H1 (cell line): Measurements from ENCODE around the gene MAGI3.

ENCODE experiments used
- ATF2 ChIP-seq: IDR thresholded peaks from 2 replicates; pipeline ENCODE4 v1.6.1; 2012; ENCODE audit warnings: low read length, inconsistent platforms
- CHD1 ChIP-seq: IDR thresholded peaks from 2 replicates; pipeline ENCODE4 v1.6.1; 2012; ENCODE audit warnings: low read depth, low read length, improper control_type of control experiment
- CTCF ChIP-seq, 3 experiments: IDR thresholded peaks; 1 replicate in 2 of 3; 2 replicates in 1 of 3; pipeline versions ENCODE4 v1.5.1 to v1.6.1; 2011; ENCODE audit warnings: low read length in 3 of 3, mild to moderate bottlenecking in 3 of 3, inconsistent platforms in 2 of 3, low read depth in 1 of 3, moderate library complexity in 1 of 3; ENCODE audit not compliant: insufficient read depth in 1 of 3; ENCODE audit errors: control extremely low read depth in 1 of 3
- EP300 ChIP-seq, 2 experiments: IDR thresholded peaks; 1 replicate in 1 of 2; 2 replicates in 1 of 2; pipeline ENCODE4 v1.6.1; 2011 to 2012; ENCODE audit warnings: low read depth in 2 of 2, low read length in 2 of 2, mild to moderate bottlenecking in 2 of 2, borderline replicate concordance in 1 of 2, inconsistent platforms in 1 of 2, moderate library complexity in 1 of 2
- YY1 ChIP-seq: IDR thresholded peaks from 2 replicates; pipeline ENCODE4 v1.6.1; 2011; ENCODE audit warnings: low read depth, mild to moderate bottlenecking, low read length

- TF ChIP-seq EP300 (IDR thresholded peaks at IDR 0.05; ENCODE audit: borderline replicate concordance in 1 of 2, low read depth in 2 of 2, low read length in 2 of 2) (no peak), YY1 (no peak), CHD1 (no peak), ATF2 (no peak), CTCF (IDR thresholded peaks at IDR 0.05; ENCODE audit: control extremely low read depth in 1 of 3, insufficient read depth in 1 of 3, low read depth in 1 of 3, low read length in 3 of 3) (no peak)
These were observed 127.7 kb downstream of the MAGI3 start for GRCh38 chr1:113517983-113518382.
